ENCODE results near the gene ZNF133. TPM values are rescaled to one million over a fixed set of nuclear protein-coding genes. Genes with fewer than 3 reads are reported as not detected.
"Not testable (repeated sequence)": the region's sequence is repeated elsewhere in the genome, so short reads cannot be mapped to it uniquely, and the experiment has no call there.

ZNF133 gene
- total RNA-seq, result 1 to 10 TPM; 6.2 to 9.3 TPM
- long read RNA-seq, partial matches to known transcripts, result 1 of 6 reads
- long read RNA-seq, other reads (novel, unspliced or antisense), result 5 of 6 reads

- intact Hi-C loops (cut with DNase I, micrococcal nuclease), result no loop called here
- peak; percentile 95 for ATAC-seq
- peak; percentile 95 to 99 for DNase-seq
Observed at GRCh38 chr20:18287915-18288748, at the start of gene ZNF133. TSS of gene ZNF133 (plus strand) at chr20:18288527. CDS start at chr20:18305687, 17,160 bp downstream.

GRCh38 chr20:18240997-18241396 is 47.3 kb upstream of the ZNF133 start:
- no peak for ATAC-seq
- intact Hi-C loops (cut with DNase I, micrococcal nuclease), result no loop called here
- no peak for DNase-seq

- no peak for ATAC-seq
Observed at GRCh38 chr20:18243802-18244201, 44.5 kb upstream of the ZNF133 start.

GRCh38 chr20:18248545-18248944 is 39.8 kb upstream of the ZNF133 start:
- intact Hi-C loops (cut with DNase I, micrococcal nuclease); DNase-seq; ATAC-seq: not testable (repeated sequence)

More at GRCh38 chr20:18243802-18244201, 44.5 kb upstream of the ZNF133 start:
- no peak for DNase-seq
- intact Hi-C loops (cut with DNase I, micrococcal nuclease), result no loop called here

- peak; percentile 42 for ATAC-seq
Observed at GRCh38 chr20:18250217-18250616, 38.1 kb upstream of the ZNF133 start.

GRCh38 chr20:18252597-18253451 is 35.5 kb upstream of the ZNF133 start:
- ATAC-seq (no peak), DNase-seq (no peak)
- intact Hi-C loops (cut with DNase I, micrococcal nuclease), result no loop called here

More at GRCh38 chr20:18250217-18250616, 38.1 kb upstream of the ZNF133 start:
- intact Hi-C loops (cut with DNase I, micrococcal nuclease), result no loop called here
- no peak for DNase-seq

GRCh38 chr20:18254615-18255014 is 33.7 kb upstream of the ZNF133 start:
- intact Hi-C loops (cut with DNase I, micrococcal nuclease), result no loop called here
- ATAC-seq (no peak), DNase-seq (no peak)

GRCh38 chr20:18255526-18255925 is 32.8 kb upstream of the ZNF133 start:
- no peak for ATAC-seq
- intact Hi-C loops (cut with DNase I, micrococcal nuclease), result no loop called here
- DNase-seq, result no peak

- no peak for DNase-seq
- ATAC-seq, result no peak
- intact Hi-C loops (cut with DNase I, micrococcal nuclease), result no loop called here
Observed at GRCh38 chr20:18256440-18257090, 31.8 kb upstream of the ZNF133 start.

- no peak for DNase-seq
- ATAC-seq, result no peak
- intact Hi-C loops (cut with DNase I, micrococcal nuclease), result no loop called here
Observed at GRCh38 chr20:18258126-18258860, 30.0 kb upstream of the ZNF133 start.

GRCh38 chr20:18259730-18260129 is 28.6 kb upstream of the ZNF133 start:
- ATAC-seq (peak; percentile 38), DNase-seq (no peak)

GRCh38 chr20:18263723-18264122 is 24.6 kb upstream of the ZNF133 start:
- ATAC-seq, result peak; percentile 100
- intact Hi-C loops (cut with DNase I, micrococcal nuclease), result no loop called here
- peak; percentile 61 to 72 for DNase-seq

More at GRCh38 chr20:18259730-18260129, 28.6 kb upstream of the ZNF133 start:
- intact Hi-C loops (cut with DNase I, micrococcal nuclease), result no loop called here

GRCh38 chr20:18265441-18265840 is 22.9 kb upstream of the ZNF133 start:
- DNase-seq, result no peak
- no peak for ATAC-seq
- intact Hi-C loops (cut with DNase I, micrococcal nuclease), result no loop called here

- ATAC-seq (no peak), DNase-seq (no peak)
- intact Hi-C loops (cut with DNase I, micrococcal nuclease), result no loop called here
Observed at GRCh38 chr20:18266282-18266681, 22.0 kb upstream of the ZNF133 start.

- ATAC-seq, result no peak
Observed at GRCh38 chr20:18267815-18268214, 20.5 kb upstream of the ZNF133 start.

GRCh38 chr20:18271160-18271559 is 17.2 kb upstream of the ZNF133 start:
- intact Hi-C loops (cut with DNase I, micrococcal nuclease), result no loop called here
- no peak for ATAC-seq
- DNase-seq, result no peak

More at GRCh38 chr20:18267815-18268214, 20.5 kb upstream of the ZNF133 start:
- intact Hi-C loops (cut with DNase I, micrococcal nuclease), result no loop called here
- DNase-seq, result no peak

GRCh38 chr20:18272451-18272850 is 15.9 kb upstream of the ZNF133 start:
- DNase-seq (no peak), ATAC-seq (no peak)
- intact Hi-C loops (cut with DNase I, micrococcal nuclease), result no loop called here

- DNase-seq (no peak), ATAC-seq (no peak)
- intact Hi-C loops (cut with DNase I, micrococcal nuclease), result no loop called here
Observed at GRCh38 chr20:18273738-18274137, 14.6 kb upstream of the ZNF133 start.
